T1000 (cell line): Measurements from ENCODE around the gene VRTN.
"Not testable (repeated sequence)": the region's sequence is repeated elsewhere in the genome, so short reads cannot be mapped to it uniquely, and the experiment has no call there.

Experiments
- DNase-seq: peaks from one replicate; lab custom pipeline; 2025; ENCODE audit warnings: mixed read lengths; lab: John Stamatoyannopoulos, UW

Gene VRTN

GRCh38 chr14:74349757-74350156, 1.5 kb downstream of the VRTN start:
- no peak for DNase-seq

GRCh38 chr14:74350211-74350927, 2.1 kb downstream of the VRTN start:
- no peak for DNase-seq

- DNase-seq = no peak
These were observed 2.7 kb downstream of the VRTN start for GRCh38 chr14:74350928-74351323.

- no peak for DNase-seq
These were observed 8.8 kb downstream of the VRTN start for GRCh38 chr14:74356892-74357575.

- DNase-seq = no peak
These were observed 9.3 kb downstream of the VRTN start for GRCh38 chr14:74357585-74357984.

- no peak for DNase-seq
These were observed 10.0 kb downstream of the VRTN start for GRCh38 chr14:74358176-74358829.

- DNase-seq = no peak
These were observed 11.9 kb downstream of the VRTN start for GRCh38 chr14:74360163-74360562.

- peak; percentile 61 for DNase-seq
These were observed 14.2 kb downstream of the VRTN start for GRCh38 chr14:74362361-74362915.

- DNase-seq = no peak
These were observed 16.1 kb downstream of the VRTN start for GRCh38 chr14:74364271-74364880.

- DNase-seq = no peak
These were observed 19.8 kb downstream of the VRTN start for GRCh38 chr14:74368026-74368425.

- no peak for DNase-seq
These were observed 20.2 kb downstream of the VRTN start for GRCh38 chr14:74368441-74368840.

- DNase-seq = no peak
These were observed 29.9 kb downstream of the VRTN start for GRCh38 chr14:74377976-74378690.

- no peak for DNase-seq
These were observed 31.9 kb downstream of the VRTN start for GRCh38 chr14:74380172-74380571.

- DNase-seq = no peak
These were observed 32.6 kb downstream of the VRTN start for GRCh38 chr14:74380845-74381244.

- not testable (repeated sequence) for DNase-seq
These were observed 33.3 kb downstream of the VRTN start for GRCh38 chr14:74381571-74381970.

GRCh38 chr14:74382231-74382630, 34.0 kb downstream of the VRTN start:
- no peak for DNase-seq

- DNase-seq = no peak
These were observed 41.7 kb downstream of the VRTN start for GRCh38 chr14:74389980-74390379.

- DNase-seq = not testable (repeated sequence)
These were observed 42.2 kb downstream of the VRTN start for GRCh38 chr14:74390505-74390904.

GRCh38 chr14:74391479-74391878, 43.2 kb downstream of the VRTN start:
- no peak for DNase-seq

GRCh38 chr14:74392616-74393570, 44.6 kb downstream of the VRTN start:
- DNase-seq = no peak

- DNase-seq = no peak
These were observed 46.3 kb downstream of the VRTN start for GRCh38 chr14:74394549-74394948.
